ENCODE results near the gene CRYBA2.

Gene CRYBA2, protein sequence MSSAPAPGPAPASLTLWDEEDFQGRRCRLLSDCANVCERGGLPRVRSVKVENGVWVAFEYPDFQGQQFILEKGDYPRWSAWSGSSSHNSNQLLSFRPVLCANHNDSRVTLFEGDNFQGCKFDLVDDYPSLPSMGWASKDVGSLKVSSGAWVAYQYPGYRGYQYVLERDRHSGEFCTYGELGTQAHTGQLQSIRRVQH

DNA sequence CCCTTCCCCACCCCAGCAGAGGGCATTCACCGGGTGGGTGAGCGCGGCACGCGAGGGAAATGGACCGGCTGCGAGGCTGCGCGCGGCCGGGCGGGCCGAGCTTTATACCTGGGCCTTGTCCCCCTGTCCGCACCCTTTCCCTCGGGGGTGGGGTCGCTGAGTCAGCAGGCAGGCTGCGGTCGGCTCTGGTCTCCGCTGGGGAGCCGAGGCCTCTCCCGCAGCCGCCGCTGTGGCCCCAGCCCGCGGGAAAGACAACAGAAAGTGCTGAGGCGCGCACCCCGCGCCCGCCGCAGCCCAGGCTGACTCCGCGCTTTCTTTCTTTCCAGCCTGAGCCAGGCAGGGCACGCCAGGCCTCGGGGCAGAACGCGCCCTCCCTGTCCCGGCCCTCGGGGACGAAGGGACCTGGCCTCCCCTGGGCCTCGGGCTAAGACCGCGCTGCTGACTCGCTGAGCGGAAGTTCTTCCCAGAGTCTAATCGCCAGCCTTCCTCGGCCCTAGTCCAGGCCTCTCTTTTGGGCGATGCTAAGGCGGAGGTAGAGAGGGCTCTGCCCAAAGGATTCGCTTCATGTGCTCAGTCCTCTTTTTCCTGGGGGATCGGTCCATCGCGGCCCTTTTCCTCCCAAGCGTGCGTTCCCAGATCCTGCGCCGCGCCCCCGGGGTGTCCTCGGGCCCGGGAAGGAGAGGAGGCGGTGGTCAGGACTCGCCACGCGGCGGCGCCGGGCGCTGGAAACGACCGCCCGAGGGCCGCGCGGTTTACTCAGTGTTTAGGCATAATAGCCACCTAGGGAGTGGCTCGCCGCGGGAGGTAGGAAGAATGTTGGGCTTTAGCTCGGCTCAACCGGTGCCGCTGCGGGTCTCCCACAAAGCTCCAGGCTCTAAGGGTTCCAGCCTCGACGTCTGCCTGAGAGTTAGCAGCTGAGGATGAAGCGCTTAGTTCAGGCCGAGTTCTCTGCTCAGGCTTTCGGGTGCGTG is at the start of gene CRYBA2:
Gene CRYBA2 (minus strand): TSS at position 78 of the 971 bp plus-strand sequence. CDS start 246 bp downstream, outside the sequence.
- DNase-seq: no peak

DNA sequence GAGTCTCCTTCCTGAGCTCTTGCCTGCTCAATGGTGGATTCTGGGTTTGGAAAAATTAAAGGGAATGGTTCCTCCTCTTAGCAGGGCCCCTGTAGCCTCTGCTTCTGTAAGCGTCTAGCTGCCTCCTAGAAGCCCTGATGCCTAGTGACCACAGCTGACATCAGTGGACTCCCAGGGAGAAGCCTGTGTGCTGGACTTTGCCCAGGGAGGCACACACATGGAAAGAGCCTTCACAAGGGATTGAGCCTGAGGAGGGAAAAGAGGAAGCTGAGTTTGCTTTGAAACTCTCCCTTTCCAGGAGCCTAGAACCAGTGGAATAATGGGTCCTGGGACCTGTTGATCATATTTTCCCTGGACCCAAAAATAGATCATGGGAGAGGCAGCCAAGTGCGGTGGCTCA is 49.5 kb upstream of the CRYBA2 start:
- no peak for DNase-seq

DNA sequence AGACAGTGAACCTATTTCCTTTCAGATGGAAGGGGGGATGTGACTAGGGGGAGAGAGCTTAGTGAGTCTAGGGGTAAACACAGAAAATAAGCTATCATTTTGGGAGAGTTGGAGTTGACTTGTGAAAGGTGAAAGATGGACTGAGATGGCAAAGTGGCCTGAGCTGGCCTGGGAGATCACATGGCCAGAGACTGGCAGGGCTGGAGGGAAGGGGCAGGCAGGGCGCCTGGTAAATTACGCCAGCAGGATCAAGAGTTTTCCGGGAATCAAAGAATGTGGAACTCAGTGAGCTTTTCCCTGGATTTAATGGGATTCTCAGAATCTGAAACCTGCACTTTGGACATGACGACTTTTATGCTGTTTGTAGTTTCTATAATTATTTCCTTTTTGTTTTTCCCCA is 48.9 kb upstream of the CRYBA2 start:
- DNase-seq: no peak

DNA sequence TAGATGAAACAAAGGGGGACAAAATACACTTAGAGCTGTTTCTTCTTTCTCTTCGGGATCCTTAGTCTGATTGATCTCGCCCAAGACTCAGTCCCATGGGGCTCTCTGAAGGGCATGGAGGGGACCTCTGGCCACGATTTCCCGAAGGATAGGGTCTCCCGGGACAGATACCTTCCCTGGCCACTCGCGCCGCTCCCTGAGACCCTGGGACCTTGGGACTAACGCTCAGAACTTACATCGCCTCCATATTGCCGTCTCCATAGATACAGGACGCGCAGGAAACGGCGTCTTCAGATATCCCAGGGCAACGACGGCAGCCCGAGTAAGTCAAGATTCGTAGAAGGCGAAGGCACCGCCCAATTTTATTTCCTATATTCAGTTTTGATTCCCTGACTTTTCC is 48.0 kb upstream of the CRYBA2 start, which contains the start of gene CFAP65:
Gene CFAP65 (minus strand): TSS at position 265 of the 400 bp plus-strand sequence. CDS start 2,468 bp downstream, outside the sequence.
- DNase-seq: no peak

DNA sequence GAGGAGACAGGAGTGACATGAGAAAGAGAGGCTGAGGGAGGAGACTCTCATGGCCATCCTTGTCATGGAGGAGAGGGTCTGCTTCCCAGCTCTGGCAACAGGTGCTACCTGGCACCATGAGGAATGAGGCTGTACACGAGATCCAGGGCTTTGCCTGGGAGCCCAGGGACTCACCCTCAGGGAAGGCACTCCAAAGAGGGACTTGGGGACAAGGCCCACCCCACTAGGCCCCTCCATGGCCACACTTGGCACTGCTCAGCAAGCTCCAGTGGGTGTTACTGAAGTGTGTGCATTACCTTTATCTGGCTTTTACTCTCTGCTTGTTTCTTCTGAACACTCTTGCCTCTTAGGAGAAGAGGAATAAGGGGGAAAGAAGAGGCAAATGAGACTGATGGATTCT is 45.4 kb upstream of the CRYBA2 start:
- DNase-seq: no peak

DNA sequence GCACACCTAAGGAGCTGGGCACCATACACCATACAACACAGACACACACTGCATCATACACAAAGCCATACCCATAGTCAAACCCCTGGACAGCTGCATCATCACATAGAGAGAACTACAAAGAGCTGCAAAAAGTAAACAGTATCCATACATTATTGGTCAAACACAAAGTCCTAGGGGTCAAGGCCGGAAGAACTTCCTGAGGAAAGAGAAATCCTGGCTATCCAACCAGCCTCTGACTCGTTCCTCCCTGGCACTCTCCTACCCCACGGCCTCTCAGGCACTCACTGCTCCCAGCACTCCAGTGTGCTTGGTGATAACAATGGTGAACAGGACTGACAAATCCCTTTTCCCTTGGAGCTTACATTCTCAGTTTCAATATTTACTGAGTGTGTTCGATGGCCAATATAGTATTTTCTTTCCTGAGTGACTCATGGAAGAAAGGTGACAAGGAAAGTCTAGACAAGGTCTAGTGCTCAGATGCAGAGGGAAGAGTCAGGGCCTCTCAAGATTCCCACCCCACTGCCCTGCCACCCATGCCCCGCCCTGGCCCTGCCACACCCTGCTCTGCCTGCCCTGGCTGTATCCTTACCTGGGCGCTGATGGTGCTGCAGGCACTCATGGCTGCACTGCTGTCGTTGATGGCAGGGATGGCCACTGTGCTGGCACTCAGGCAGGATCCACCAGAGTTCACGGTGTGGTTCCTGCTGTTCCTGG is 44.7 kb upstream of the CRYBA2 start:
- no peak for DNase-seq

DNA sequence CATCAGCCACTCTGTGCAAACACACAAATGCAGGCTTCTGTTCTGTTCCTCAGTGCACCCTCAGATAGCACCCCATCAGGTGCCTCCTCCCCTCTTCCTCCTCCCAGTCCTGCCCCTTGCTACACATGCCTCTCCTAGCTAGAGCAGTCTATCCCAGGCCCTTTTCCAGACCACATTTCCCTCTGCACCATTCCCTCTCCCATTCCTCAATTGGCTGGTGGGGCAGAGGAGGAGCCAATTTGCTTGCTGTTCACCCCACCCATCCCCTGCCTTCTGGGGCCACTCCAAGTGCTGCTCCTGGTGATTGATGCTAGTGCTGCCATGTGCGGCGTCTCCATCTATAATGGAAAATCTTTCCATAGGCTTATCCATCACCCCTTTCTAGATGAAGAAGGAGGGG is 42.7 kb upstream of the CRYBA2 start:
- no peak for DNase-seq

DNA sequence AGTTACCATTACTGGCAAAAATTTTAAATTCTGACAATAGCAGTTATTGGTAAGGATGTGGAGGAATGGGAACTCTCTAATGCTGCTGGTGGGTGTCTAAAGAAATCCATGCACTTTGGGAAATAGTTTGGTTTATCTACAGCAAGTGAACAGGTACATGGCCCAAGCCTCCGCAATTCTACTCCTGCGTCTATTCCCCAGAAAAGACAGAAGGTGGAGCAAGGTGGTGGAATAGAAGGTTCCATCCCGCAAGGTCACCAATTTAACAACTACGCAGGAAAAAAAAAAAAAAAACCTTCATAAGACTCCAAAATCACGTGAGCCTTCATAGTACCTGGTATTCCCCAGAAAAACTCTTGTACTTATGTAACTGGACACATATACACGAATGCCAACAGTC is 41.6 kb upstream of the CRYBA2 start:
- DNase-seq: no peak

DNA sequence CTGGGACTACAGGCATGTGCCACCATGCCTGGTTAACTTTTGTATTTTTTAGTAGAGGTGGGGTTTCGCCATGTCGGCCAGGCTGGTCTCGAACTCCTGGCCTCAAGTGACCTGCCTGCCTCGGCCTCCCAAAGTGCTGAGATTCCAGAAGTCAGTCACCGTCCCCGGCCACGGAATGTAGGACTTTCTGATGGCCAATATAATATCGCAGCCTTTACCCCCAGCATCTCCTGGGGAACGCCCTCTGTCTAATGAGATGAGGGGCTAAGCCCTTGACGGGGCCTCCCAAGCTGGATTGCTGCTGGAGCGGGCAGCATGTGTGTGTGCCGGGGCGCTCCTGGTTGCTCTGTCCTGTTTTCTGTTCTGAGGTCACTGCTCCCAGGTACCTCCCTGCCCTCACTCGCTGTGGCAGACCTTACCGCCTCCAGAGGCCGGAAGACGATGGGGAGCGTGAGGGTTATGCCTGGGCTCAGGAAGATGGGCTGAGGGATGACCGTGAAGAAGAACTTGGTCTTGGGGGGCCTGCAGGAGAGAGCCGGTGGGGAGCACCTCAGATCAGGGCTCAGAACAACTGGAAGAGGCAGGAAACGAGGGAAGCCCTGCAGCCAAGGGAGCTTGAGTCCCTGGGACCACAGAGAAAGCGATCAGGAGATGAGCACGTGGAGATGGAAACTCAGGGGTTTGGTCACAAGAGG is 39.0 kb upstream of the CRYBA2 start:
- DNase-seq: no peak

DNA sequence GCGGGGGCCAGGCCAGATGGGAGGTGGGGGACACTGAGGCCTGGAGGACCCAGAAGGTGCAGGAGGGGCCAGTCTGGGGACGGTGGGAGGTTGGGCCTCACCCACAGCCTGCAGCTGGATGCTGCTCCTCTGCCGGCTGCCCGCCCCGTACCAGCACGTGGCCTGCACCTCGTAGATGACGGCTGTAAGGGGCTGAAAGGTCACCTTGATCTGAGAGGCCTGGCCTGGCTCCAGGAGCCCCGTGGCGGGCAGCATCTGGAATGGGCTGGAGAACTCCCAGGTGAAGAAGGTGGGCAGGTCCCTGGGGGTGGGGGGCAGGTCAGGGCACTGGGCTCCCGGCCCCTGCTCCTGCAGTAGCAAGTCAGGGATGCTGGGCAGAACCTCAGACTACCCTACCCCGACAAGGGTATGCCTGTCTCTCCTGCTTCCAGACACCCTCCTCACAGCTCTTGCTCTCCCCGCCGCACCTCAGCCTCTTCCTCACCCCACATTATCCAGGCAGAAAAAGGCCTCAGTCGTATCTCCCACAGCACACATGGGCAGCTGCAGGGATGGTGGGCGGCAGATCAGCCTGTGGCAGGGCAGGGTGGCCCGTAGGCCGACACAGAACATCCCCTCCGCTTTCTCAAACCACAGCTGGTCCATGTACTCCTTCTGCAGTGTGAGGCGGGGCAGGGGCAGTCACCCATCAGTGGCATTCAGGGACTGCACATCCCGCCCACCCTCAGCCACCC is 38.0 kb upstream of the CRYBA2 start:
- DNase-seq: no peak

DNA sequence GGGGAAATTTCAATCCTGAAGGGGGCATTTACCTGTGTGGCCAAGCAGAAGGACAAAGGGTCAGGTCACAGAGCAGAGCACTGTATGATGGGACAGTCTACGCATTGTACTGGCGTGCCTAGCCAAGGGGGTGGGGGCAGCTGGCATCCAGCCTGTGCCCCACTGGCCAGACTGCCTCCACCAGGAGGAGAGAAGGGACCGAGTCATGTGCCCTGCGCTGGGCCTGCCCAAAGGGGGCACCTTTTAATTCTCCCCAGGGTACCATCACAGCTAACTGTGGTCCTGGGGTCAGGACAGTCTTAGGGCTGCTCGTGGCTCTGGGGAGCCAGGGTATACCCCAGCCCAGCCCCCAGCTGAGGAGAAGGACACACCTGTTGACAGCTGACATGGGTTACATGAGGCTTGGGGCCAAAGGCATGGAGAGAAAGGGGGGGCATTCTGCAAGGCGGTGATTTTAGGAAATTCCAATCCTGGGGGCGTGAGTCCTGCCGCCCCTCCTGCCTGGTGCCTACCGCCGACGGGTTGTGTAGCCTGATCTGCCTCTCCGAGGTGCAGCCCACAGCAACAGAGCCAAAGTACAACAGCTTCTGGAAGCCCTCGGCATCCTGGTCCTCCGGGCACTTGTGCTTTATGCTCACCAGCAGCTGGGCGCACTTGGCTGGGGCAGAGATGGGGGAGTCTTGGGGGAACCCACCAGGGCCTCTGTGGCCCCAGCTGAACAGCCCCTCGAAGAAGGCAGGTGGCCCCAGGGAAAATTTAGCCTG is 37.1 kb upstream of the CRYBA2 start:
- no peak for DNase-seq

DNA sequence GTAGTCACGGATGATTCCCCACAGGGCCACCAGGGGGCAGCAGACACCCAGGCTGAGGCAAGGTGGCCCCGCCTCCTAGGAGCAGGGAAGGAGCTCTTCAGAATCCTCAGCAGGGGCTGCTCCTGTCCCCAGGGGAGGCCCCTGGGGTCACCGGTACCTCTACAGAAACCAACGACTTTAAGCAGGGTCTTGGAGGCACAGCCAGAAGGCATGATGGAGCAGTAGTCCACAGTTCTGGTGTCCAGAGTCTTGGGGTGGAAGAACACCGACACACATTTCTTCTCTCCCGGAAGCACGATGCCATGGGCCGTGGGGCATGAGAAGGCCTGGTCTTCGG is 36.6 kb upstream of the CRYBA2 start:
- DNase-seq: peak; percentile 80

DNA sequence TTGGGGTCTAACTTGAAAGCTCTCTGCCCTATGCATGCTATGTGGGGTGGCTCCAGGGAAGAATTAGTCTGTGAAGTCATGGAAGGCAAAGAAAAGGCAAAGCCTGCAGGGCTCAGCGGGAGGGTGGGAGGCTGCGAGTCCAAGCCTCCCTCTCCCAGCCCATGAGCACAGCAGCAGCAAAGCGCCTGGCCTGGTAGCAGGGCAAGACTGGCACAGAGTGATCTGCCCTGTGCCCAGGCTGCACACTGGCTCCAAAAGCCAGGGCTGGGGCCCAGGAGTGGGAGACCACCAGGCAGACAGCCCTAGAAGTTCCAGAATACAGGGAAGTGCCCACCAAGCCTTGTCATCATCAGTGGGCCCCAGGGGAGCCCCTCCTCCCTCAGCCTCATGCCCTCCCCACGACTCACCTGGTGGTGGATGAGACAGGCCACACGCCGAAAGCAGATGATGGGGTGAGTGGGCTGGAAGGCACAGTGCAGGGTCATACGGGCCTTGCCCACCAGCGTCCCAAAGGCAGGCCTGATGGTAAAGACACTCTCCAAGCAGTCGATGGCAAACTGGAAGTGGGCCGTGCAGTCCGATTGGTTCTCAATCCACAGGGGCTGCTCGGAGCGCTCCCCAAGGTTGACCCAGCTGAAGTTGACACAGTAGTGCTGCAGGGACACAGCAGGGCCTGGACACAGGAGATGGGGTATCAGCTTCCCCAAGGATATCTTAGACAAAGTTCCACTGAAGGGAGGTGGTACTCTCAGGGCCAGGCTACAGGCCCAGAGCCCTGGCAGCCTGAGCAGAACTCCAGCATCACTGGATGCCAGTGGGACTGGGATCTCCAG is 36.0 kb upstream of the CRYBA2 start:
- DNase-seq: no peak

DNA sequence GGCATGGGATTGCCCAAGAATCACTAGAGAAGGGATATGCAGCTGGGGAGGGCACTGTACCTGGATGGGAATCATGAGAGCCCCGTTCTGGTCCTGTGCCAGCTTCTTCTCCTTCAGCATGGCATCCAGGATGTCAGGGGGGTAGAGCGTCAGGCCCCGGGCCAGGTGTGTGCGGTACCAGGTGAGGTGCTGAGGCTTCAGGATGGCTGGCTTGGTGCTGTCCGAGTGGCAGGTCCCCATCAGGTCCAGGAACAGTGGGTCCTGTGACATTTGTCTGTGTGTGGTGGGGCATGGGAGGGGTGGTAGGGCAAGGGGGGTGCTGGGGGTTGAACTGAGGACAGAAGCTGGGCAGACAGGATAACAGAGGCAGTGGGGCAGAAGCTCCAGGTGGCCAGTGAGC is 34.9 kb upstream of the CRYBA2 start:
- DNase-seq: no peak

DNA sequence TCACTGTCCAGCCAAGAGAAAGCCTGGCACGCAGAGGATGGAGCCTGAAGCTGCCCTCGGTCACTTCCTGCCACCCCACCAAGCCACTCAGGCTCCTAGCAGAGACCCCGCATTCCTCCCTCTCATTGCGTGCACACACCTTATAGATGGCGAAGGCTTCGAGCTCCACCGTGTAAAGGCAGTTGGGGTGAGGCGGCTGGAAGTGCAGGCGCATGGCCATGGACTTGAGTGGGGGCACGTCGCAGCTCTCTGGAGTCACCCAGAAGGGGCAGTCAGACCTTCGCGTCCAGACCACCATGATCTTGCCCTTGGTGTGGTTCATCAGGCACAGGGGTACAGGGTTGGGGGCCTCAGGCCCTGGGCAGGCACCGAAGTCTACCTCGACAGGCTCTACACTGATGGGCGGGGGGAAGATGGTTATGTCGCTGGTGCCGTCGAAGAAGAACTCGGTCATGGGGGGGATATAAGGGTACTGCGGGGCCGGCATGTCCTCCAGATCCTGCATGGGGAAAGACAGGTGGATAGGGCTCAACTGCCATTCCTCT is 34.4 kb upstream of the CRYBA2 start:
- DNase-seq: no peak

DNA sequence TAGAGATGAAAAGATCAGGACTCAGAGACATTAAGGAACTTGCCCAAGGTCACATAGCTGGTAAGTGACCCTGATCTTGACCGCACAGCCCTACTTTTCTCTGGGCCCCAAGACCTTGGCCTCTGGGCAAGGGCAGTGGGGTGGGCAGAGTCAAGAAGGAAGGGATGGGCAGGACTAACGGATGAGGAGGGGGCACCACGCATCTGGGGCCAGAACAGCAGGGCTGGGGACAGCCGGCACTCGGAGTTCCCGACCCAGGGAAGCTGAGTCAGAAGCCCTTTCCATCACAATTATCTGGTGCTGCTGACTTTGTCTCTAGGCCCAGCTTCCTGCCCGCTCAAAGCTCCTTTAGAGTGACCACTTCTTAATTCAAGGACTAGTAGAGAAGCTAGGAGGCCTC is 33.7 kb upstream of the CRYBA2 start:
- DNase-seq: no peak

DNA sequence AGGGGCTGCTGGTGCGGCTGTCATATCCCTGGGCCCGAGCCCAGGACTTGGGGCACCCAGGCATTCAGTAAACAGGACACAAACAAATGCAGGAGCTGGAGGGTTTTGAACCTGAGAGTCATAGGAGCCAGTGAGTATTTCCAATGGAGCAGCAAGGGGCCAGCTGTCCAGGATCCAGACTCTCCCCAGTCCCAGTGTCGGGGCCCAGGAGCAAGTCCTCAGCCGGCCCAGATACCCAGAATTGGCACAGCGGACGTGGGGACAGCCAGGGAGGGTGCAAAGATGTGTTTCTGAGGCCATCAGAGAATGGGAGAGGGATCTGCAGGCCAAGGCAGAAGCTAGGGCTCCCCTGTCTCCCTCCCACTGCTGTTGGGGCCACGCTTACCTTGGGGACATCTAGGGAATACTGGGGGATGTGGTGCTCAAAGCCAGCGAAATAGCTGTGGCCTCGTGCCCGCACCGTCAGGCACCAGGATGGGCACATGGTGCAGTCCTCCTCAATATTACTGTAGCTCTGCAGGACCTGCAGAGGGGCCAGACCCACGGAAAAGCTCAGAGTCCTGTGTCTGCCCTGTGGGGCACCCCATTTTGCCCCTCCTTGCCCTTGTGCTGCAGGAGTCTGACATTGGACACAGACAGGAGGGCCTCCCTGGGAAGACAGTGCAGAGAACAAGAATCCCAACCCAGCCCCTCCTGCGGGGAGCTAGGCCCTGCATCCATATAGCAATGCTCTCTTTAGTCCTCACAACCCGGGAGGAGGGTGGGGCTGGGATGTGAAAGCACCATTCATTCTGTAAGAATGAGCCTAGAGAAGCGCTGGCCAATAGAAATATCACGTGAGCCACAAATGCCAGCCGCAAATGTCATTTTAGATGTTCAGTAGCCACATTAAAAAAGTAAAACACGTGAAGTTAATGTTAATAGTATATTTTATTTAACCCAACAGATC is 32.7 kb upstream of the CRYBA2 start:
- DNase-seq: no peak

DNA sequence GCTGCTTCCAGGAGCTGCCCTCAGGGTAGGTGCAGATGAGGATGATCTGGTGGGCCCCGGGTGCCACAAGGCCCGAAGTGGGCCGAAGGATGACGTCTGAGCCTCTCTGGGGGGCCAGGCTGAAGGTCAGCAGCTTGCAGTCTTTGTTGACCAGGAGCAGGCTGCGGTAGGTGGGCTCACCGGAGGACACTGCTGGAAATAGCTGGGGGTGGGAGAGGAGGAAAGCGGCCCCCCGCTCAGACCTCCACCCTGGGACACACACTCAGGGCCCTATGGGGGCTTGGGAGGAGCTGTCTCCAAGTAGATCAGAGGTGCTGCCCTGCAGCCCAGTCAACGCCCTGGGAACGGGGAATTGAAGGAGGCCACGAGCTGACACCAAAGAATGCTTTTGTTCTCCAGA is 30.8 kb upstream of the CRYBA2 start:
- DNase-seq: no peak

DNA sequence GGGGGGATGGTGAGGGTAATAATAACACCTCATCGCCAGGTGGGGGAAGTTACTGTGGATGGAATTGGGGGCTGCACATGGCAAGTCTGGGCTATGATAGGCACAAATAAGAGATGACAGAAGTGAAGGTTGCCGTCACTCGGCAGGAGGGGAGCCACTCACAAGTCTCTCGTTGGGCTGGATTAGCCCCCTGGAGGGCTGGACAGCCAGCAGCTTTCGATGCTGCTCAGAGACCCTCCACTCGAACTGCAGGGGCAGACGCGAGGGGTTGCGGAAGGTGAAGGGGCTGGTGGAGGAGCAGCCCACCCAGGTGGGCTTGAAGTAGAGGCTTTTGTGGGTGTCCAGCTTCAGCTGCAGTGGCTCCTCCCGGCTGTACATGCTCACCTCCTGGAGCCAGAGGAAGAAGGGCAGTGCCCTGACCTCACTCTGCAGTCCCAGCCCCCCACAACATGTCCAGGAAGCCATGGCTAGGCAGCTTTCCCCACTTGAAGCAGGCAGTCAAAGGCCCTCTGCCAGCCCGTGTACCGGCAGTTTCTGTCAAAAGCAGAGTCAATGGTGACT is 29.9 kb upstream of the CRYBA2 start:
- DNase-seq: no peak

All from activated CD4-positive, CD25-positive, alpha-beta regulatory T cell treated with anti-CD3 and anti-CD28 coated beads, Interleukin-2, amount 50 U/mL, for 72 hours (primary cell).